Activated naive CD8-positive, alpha-beta T cell treated with anti-CD3 and anti-CD28 coated beads, Interleukin-2, amount 50 U/mL, for 24 hours (primary cell): Measurements from ENCODE around the gene FAM193B.
A peak's percentile ranks its signal among the peaks of the same experiment; 100 is the strongest.
"Not testable (repeated sequence)": the region's sequence is repeated elsewhere in the genome, so short reads cannot be mapped to it uniquely, and the experiment has no call there.

Source experiments
- ATAC-seq: fragments of 150-1000 bp; cut with Tn5 transposase; one replicate; pipeline ENCODE4 v1.10.0; 2021
- DNase-seq: peaks from one replicate; pipeline ENCODE4 v3.0.0; 2021
- H3K27ac Mint-ChIP-seq: one replicate; pipeline ENCODE4 v1.8.0; 2021; ENCODE audit warnings: mild to moderate bottlenecking, mixed read lengths
- H3K27me3 Mint-ChIP-seq: one replicate; pipeline ENCODE4 v1.8.0; 2021; ENCODE audit warnings: mixed read lengths
- H3K36me3 Mint-ChIP-seq: one replicate; pipeline ENCODE4 v1.8.0; 2021; ENCODE audit warnings: low read depth, mixed read lengths
- H3K4me1 Mint-ChIP-seq: one replicate; pipeline ENCODE4 v1.8.0; 2021; ENCODE audit warnings: mixed read lengths
- H3K4me3 Mint-ChIP-seq: one replicate; pipeline ENCODE4 v1.8.0; 2021; ENCODE audit warnings: mild to moderate bottlenecking, moderate library complexity, mixed read lengths
- H3K9me3 Mint-ChIP-seq: one replicate; pipeline ENCODE4 v1.8.0; 2021; ENCODE audit warnings: mixed read lengths

FAM193B gene

DNA sequence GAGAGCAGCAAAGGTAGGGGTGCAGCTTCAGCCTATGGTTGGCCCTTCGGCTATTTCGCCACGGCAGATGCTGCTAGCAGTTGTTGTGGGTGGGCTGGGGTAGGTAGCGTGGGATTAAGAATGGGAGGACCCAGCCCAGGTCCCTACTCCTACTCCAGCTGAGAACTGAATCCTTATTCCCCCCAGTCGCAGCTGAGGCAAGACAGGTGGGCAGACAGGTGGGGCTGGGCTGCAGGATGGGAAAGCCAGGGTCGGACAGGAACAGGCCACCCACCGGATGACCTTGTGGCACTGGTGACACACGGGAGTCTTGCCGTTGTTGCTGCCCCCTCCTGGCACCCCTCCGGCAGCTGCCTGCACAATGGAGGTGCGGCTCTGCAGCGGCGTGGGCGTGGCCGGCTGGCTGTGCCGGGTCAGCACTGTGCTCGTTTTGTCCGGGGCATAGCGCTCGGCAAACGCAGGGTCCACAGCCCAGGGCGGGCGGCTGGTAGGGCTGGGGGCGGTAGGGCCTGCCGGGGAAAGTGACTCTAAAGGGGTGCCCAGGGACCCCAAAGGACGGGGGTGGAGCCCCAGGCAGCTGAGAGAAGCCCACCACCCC, 65.1 kb downstream of the FAM193B start:
- no peak overlapping the region for H3K27ac Mint-ChIP-seq
- no peak overlapping the region for H3K4me3 Mint-ChIP-seq
- H3K9me3 Mint-ChIP-seq = no peaks in the 10 kb centered on the region
- DNase-seq (no peak), ATAC-seq (no peak)
- H3K27me3 Mint-ChIP-seq = no peaks in the 10 kb centered on the region
- H3K4me1 Mint-ChIP-seq = peaks cover 9% of the 10 kb centered on the region
- H3K36me3 Mint-ChIP-seq = peaks cover 21% of the 10 kb centered on the region

- Mint-ChIP-seq H3K4me1 (peaks cover 1% of the 10 kb centered on the region), H3K9me3 (no peaks in the 10 kb centered on the region), H3K27me3 (no peaks in the 10 kb centered on the region), H3K27ac (no peak overlapping the region), H3K4me3 (no peak overlapping the region), H3K36me3 (peaks cover 18% of the 10 kb centered on the region)
- ATAC-seq (no peak), DNase-seq (no peak)
Observed at GRCh38 chr5:177487975-177488374, 66.4 kb downstream of the FAM193B start.

DNA sequence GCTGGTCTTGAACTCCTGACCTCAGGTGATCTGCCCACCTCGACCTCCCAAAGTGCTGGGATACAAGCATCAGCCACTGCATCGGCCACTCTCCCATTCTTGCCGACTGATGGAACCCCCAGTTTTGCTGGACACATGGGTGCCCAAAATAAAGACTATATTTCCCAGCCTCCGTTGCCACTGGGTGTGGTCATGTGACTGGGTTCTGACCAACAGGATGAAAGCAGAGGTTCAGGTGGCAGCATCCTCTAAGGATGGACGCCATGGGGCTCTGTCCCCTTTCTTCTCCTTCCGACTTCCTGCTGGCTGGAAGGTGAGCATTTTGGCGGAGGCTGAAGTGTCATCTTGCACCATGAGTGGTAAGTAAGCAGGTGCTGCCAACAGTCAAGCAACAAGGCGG, 67.2 kb downstream of the FAM193B start:
- Mint-ChIP-seq H3K9me3 (no peaks in the 10 kb centered on the region), H3K4me1 (peaks cover 1% of the 10 kb centered on the region), H3K27me3 (no peaks in the 10 kb centered on the region), H3K4me3 (no peak overlapping the region), H3K27ac (no peak overlapping the region), H3K36me3 (peaks cover 14% of the 10 kb centered on the region)
- DNase-seq (no peak), ATAC-seq (no peak)

GRCh38 chr5:177486256-177486655, 68.1 kb downstream of the FAM193B start:
- H3K27ac Mint-ChIP-seq = no peak overlapping the region
- ATAC-seq (no peak), DNase-seq (no peak)
- peaks cover 14% of the 10 kb centered on the region for H3K36me3 Mint-ChIP-seq
- H3K27me3 Mint-ChIP-seq = no peaks in the 10 kb centered on the region
- H3K4me3 Mint-ChIP-seq = no peak overlapping the region
- H3K9me3 Mint-ChIP-seq = no peaks in the 10 kb centered on the region
- peaks cover 1% of the 10 kb centered on the region for H3K4me1 Mint-ChIP-seq

GRCh38 chr5:177485753-177486152, 68.6 kb downstream of the FAM193B start:
- not testable (repeated sequence) for H3K4me1 Mint-ChIP-seq, DNase-seq, ATAC-seq, H3K4me3 Mint-ChIP-seq, H3K9me3 Mint-ChIP-seq, H3K27me3 Mint-ChIP-seq, H3K27ac Mint-ChIP-seq
- peaks cover 14% of the 10 kb centered on the region for H3K36me3 Mint-ChIP-seq

DNA sequence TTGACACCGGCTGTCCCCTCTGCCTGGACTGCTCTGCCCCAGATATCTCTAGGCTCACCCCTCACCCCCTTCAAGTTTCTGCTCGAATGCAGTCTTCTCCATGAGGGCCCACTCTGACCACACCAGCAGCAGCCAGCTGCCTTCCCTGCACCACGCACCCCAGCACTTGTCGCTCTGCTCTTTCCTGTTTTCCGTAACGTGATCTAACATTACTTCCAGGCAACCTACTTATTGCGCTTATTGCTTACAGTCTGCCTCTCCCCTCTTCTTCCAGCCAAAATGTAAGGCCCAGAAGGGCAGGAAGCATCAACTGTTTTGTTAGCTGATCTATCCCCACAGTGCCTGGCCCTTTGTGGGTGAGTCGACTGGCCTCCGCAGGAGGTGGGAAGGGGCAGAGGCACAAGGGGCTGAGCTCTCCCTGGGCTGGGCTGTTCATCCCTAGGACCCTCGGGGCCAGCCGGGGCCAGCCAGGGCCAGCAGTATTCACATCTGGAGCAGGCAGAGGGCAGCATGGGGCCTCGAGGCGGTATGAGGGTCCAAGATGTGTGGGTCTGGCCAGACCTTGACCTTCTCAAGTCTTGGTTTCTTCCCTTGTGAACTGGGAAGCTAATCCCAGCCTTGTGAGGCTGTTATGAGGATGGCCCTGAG, 69.3 kb downstream of the FAM193B start:
- peaks cover 4% of the 10 kb centered on the region for H3K4me1 Mint-ChIP-seq
- H3K27ac Mint-ChIP-seq = peak overlapping the region; percentile 11
- H3K4me3 Mint-ChIP-seq = no peak overlapping the region
- ATAC-seq (no peak), DNase-seq (no peak)
- H3K36me3 Mint-ChIP-seq = peaks cover 13% of the 10 kb centered on the region
- H3K9me3 Mint-ChIP-seq = no peaks in the 10 kb centered on the region
- no peaks in the 10 kb centered on the region for H3K27me3 Mint-ChIP-seq

- Mint-ChIP-seq H3K36me3 (peaks cover 12% of the 10 kb centered on the region), H3K4me3 (no peak overlapping the region), H3K4me1 (peaks cover 12% of the 10 kb centered on the region), H3K9me3 (no peaks in the 10 kb centered on the region), H3K27ac (peak overlapping the region; percentile 11), H3K27me3 (no peaks in the 10 kb centered on the region)
- ATAC-seq (no peak), DNase-seq (no peak)
Observed at GRCh38 chr5:177483994-177484901, 70.1 kb downstream of the FAM193B start.

DNA sequence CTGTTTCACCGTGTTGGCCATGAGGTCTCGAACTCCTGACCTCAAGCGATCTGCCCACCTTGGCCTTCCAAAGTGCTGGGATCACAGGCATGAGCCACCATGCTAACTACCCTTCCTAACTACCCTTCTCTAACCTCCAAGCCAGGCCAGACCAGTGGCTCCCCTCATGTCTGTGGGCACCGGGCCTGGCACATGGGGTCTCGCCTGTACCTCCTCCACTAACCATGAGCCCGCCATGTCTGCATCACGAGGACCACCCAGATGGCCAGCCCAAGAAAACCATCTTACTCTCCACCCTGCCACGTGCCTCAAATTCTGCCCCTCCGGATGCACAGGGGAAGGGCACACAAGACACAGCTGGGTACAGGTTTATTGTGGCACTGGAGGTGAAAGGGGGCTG, 71.3 kb downstream of the FAM193B start:
- H3K27ac Mint-ChIP-seq = no peak overlapping the region
- no peaks in the 10 kb centered on the region for H3K27me3 Mint-ChIP-seq
- H3K4me1 Mint-ChIP-seq = peaks cover 24% of the 10 kb centered on the region
- H3K9me3 Mint-ChIP-seq = no peaks in the 10 kb centered on the region
- no peak for DNase-seq
- H3K36me3 Mint-ChIP-seq = peaks cover 11% of the 10 kb centered on the region
- ATAC-seq = no peak
- no peak overlapping the region for H3K4me3 Mint-ChIP-seq

DNA sequence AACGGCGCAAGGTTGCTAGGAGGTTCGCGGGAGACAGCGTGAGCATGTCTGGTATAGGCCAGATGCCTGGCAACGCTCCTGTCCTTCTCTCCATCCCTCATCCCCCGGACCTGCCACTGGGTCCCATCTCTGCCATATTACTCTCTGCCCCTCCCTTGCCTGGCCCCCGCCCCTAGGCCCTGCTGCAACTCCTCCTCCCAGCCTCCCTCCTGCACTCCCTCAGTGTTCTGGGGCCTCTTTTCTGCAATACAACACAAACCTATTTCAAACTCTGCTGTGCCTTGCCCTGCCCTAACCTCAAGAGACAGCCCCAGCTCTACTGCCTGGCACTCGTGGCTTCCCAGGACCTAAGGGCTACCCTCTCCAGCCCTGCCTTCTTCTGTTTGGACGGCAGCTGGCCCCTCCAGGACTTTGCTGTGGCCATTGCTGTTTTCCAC, 72.0 kb downstream of the FAM193B start:
- no peak for ATAC-seq
- DNase-seq = no peak
- Mint-ChIP-seq H3K27me3 (no peaks in the 10 kb centered on the region), H3K27ac (no peak overlapping the region), H3K36me3 (peaks cover 10% of the 10 kb centered on the region), H3K4me1 (peaks cover 29% of the 10 kb centered on the region), H3K9me3 (no peaks in the 10 kb centered on the region), H3K4me3 (no peak overlapping the region)

GRCh38 chr5:177479774-177480173, 74.6 kb downstream of the FAM193B start:
- peaks cover 50% of the 10 kb centered on the region for H3K4me1 Mint-ChIP-seq
- no peak overlapping the region for H3K4me3 Mint-ChIP-seq
- H3K27me3 Mint-ChIP-seq = no peaks in the 10 kb centered on the region
- DNase-seq (no peak), ATAC-seq (no peak)
- H3K9me3 Mint-ChIP-seq = no peaks in the 10 kb centered on the region
- peak overlapping the region; percentile 98 for H3K27ac Mint-ChIP-seq
- peaks cover 2% of the 10 kb centered on the region for H3K36me3 Mint-ChIP-seq

GRCh38 chr5:177478711-177479646, 75.4 kb downstream of the FAM193B start:
- Mint-ChIP-seq H3K27me3 (peaks cover 3% of the 10 kb centered on the region), H3K27ac (peak overlapping the region; percentile 98), H3K4me3 (peak overlapping the region; percentile 22), H3K4me1 (peaks cover 58% of the 10 kb centered on the region), H3K9me3 (no peaks in the 10 kb centered on the region), H3K36me3 (no peaks in the 10 kb centered on the region)
- DNase-seq = peak; percentile 71
- ATAC-seq = peak; percentile 79

GRCh38 chr5:177477701-177478477, 76.5 kb downstream of the FAM193B start:
- no peaks in the 10 kb centered on the region for H3K36me3 Mint-ChIP-seq
- no peak overlapping the region for H3K4me3 Mint-ChIP-seq
- no peak for DNase-seq
- H3K4me1 Mint-ChIP-seq = peaks cover 59% of the 10 kb centered on the region
- no peaks in the 10 kb centered on the region for H3K9me3 Mint-ChIP-seq
- peak overlapping the region; percentile 73 for H3K27ac Mint-ChIP-seq
- H3K27me3 Mint-ChIP-seq = peaks cover 5% of the 10 kb centered on the region
- ATAC-seq = no peak

DNA sequence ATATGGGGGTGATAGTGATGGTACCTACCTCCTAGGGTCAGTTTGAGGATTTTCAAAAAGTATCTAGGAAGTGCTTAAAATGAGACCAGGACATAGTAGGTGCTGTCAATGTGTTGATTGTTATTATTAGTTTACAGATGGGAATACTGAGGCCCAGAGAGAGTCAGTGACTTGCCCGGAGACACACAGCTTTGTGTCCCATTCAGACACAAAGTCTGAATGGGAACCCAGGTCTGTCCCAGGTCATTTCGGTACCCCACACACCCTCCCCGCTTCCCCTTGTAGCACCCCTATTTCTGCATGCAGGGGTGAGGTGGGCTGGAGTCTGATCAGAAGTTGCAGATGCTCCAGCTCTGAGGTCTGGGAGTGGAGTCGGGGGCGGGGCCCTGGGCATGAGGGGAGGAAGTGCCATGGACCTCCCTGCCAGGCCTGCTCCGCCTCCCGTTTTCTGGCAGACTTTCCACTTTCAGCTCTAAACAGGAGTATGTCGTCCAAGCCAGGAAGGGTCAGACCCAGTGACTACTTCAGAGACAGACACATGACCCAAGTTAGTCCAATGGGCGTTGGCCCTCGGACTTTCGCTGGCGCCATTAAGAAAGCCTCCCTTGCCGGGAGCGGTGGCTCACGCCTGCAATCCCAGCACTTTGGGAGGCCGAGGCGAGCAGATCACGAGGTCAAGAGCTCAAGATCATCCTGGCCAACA, 77.7 kb downstream of the FAM193B start:
- peaks cover 64% of the 10 kb centered on the region for H3K4me1 Mint-ChIP-seq
- peaks cover under 1% of the 10 kb centered on the region for H3K36me3 Mint-ChIP-seq
- H3K27me3 Mint-ChIP-seq = peaks cover 5% of the 10 kb centered on the region
- peak overlapping the region; percentile 68 for H3K27ac Mint-ChIP-seq
- H3K9me3 Mint-ChIP-seq = no peaks in the 10 kb centered on the region
- no peak overlapping the region for H3K4me3 Mint-ChIP-seq
- ATAC-seq = no peak
- no peak for DNase-seq
